Bronchial epithelial cell (primary cell): ENCODE results near the gene C17orf67. TPM values are rescaled to one million over a fixed set of nuclear protein-coding genes. Genes with fewer than 3 reads are reported as not detected.

Experiments used
- DNase-seq: peaks from one replicate; pipeline ENCODE4 v3.0.0-alpha.2; 2010; ENCODE audit warnings: low read depth
- FAIRE-seq: peaks from 2 replicates; lab custom pipeline; 2011; peaks lifted over from hg19 to GRCh38; lab: Jason Lieb, UNC
- H3K27me3 ChIP-seq: 2 replicates; pipeline ENCODE4 v1.5.1; 2011; ENCODE audit warnings: low read length; ENCODE audit not compliant: control insufficient read depth, insufficient read depth
- H3K36me3 ChIP-seq: 2 replicates; pipeline ENCODE4 v1.5.1; 2011; ENCODE audit warnings: low read length; ENCODE audit not compliant: control insufficient read depth, insufficient read depth
- H3K4me3 ChIP-seq: 2 replicates; pipeline ENCODE4 v1.5.1; 2011; ENCODE audit warnings: mild to moderate bottlenecking, low read depth, low read length, control low read depth
- total RNA-seq: library from RNA; depleted of rRNA; stranded (reverse); fragments of >200 nt; gene quantifications from 2 replicates; pipeline ENCODE4 v1.2.1, GENCODE V29; 2014
- TF ChIP-seq, protein P1 (sequence below): IDR thresholded peaks from 2 replicates; pipeline ENCODE4 v1.5.1; 2011; ENCODE audit warnings: mild to moderate bottlenecking, moderate library complexity, low read length, control low read depth, inconsistent platforms; ENCODE audit not compliant: insufficient read depth, severe bottlenecking

C17orf67 gene
- total RNA-seq, 1 donor from 2014 or later, result 0.26 TPM

DNA sequence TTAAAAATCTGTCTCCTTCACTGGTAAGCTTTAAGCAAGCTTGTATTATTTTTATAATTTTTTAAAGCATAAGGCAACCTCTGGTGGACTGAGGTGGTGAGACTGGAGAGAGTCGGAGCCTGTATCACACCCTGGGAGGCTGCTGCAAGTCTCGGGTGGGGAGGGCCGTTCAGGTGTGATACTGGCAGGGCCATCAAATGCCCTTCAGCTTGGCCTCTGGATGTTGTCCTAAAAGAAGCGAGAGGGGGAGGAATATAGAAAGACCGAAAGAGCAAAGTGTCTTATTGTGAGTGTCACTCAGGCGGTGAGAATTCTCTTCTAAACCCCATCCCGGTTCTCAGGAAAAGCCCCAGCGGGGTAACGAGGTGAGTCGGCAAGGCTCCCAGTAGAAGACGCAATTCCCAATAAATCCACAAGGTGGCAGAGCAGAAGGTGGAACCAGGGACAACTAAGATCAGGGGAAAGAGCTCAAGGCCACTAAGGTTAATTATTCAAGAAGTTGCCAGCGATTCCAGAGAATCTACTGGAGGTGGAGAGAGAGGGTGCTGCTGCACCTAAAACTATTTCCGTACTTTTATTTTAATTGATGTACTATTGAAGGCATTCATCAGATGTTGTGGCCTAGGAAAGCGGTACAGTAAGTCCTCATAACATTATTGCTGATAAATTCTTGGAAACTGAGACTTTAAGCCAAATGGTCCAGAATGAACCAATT lies 14.1 kb downstream of the C17orf67 start:
- no peak overlapping the region for H3K4me3 ChIP-seq
- H3K27me3 ChIP-seq, result no peaks in the 10 kb centered on the region
- TF ChIP-seq, protein P1, sequence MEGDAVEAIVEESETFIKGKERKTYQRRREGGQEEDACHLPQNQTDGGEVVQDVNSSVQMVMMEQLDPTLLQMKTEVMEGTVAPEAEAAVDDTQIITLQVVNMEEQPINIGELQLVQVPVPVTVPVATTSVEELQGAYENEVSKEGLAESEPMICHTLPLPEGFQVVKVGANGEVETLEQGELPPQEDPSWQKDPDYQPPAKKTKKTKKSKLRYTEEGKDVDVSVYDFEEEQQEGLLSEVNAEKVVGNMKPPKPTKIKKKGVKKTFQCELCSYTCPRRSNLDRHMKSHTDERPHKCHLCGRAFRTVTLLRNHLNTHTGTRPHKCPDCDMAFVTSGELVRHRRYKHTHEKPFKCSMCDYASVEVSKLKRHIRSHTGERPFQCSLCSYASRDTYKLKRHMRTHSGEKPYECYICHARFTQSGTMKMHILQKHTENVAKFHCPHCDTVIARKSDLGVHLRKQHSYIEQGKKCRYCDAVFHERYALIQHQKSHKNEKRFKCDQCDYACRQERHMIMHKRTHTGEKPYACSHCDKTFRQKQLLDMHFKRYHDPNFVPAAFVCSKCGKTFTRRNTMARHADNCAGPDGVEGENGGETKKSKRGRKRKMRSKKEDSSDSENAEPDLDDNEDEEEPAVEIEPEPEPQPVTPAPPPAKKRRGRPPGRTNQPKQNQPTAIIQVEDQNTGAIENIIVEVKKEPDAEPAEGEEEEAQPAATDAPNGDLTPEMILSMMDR, result peak; percentile 76
- peak; percentile 72 for DNase-seq
- H3K36me3 ChIP-seq, result no peaks in the 10 kb centered on the region
- no peak for FAIRE-seq

- FAIRE-seq, result no peak
Observed at GRCh38 chr17:56819030-56819429, 14.7 kb downstream of the C17orf67 start.

GRCh38 chr17:56817066-56817465 lies 16.7 kb downstream of the C17orf67 start:
- Histone ChIP-seq H3K36me3 (no peaks in the 10 kb centered on the region), H3K27me3 (no peaks in the 10 kb centered on the region), H3K4me3 (no peak overlapping the region)
- TF ChIP-seq, protein P1, result no peak
- FAIRE-seq (no peak), DNase-seq (no peak)

More at GRCh38 chr17:56819030-56819429, 14.7 kb downstream of the C17orf67 start:
- Histone ChIP-seq H3K4me3 (no peak overlapping the region), H3K27me3 (no peaks in the 10 kb centered on the region), H3K36me3 (no peaks in the 10 kb centered on the region)
- no peak for DNase-seq
- TF ChIP-seq, protein P1, result no peak

GRCh38 chr17:56815711-56816110 lies 18.0 kb downstream of the C17orf67 start:
- TF ChIP-seq, protein P1, result no peak
- Histone ChIP-seq H3K4me3 (no peak overlapping the region), H3K27me3 (no peaks in the 10 kb centered on the region), H3K36me3 (no peaks in the 10 kb centered on the region)
- FAIRE-seq (no peak), DNase-seq (peak; percentile 18)

GRCh38 chr17:56812901-56813388 lies 20.8 kb downstream of the C17orf67 start:
- no peak for DNase-seq
- no peaks in the 10 kb centered on the region for H3K27me3 ChIP-seq
- H3K36me3 ChIP-seq, result no peaks in the 10 kb centered on the region
- TF ChIP-seq, protein P1, result no peak
- H3K4me3 ChIP-seq, result no peak overlapping the region
- no peak for FAIRE-seq
